Measurements from ENCODE around the gene C22orf31. TPM values are rescaled to one million over a fixed set of nuclear protein-coding genes. Genes with fewer than 3 reads are reported as not detected.

C22orf31 gene
- total RNA-seq, 1 experiment from 2014 or later = not detected

GRCh38 chr22:29103121-29103520 lies 41.5 kb upstream of the C22orf31 start:
- no peaks in the 10 kb centered on the region for H4K20me1 ChIP-seq (ENCODE audit: insufficient read depth)
- H3K4me1 ChIP-seq (ENCODE audit: control insufficient read depth in 1 of 2, insufficient read depth in 2 of 2, low read length in 2 of 2) = peaks cover 0 to 5% of the 10 kb centered on the region in 2 experiments; a peak in 1 of 4 replicates
- ChIA-PET CTCF (no interaction called here), POLR2A (interaction anchor here (1.1 kb wide), 1 partner anchor 13 kb away, joined by 3 read pairs; no protein-coding TSS in a partner anchor), RAD21 (ENCODE audit: low non-redundant PET in 1 of 2, low total read pairs in 2 of 2, uncharacterized antibody in 2 of 2, unreplicated experiment in 2 of 2) (no interaction called here)
- ATAC-seq = no peak
- BruUV-seq (replicated peaks) = no TSS peak
- H3K4me3 ChIP-seq (replicated peaks in 1 of 2; ENCODE audit: low read depth in 1 of 2, low read length in 2 of 2) = no peak overlapping the region
- H3K27ac ChIP-seq (ENCODE audit: low read depth, low read length) = no peak overlapping the region
- H3K36me3 ChIP-seq (ENCODE audit: control insufficient read depth in 1 of 2, insufficient read depth in 2 of 2, low read length in 2 of 2) = no peaks in the 10 kb centered on the region
- H3K9me2 ChIP-seq (ENCODE audit: insufficient read depth) = no peaks in the 10 kb centered on the region
- no peaks in the 10 kb centered on the region for H3K27me3 ChIP-seq (ENCODE audit: insufficient read depth, low read length)
- no peaks in the 10 kb centered on the region for H3K79me2 ChIP-seq (ENCODE audit: insufficient read depth, low read length)
- DNase-seq (ENCODE audit: low read depth, low spot score) = no peak
- no peak overlapping the region for H3K4me2 ChIP-seq (ENCODE audit: low read length)
- intact Hi-C loops (cut with micrococcal nuclease) = no loop called here
- H2AFZ ChIP-seq (ENCODE audit: low read depth, low read length, poor library complexity, severe bottlenecking) = no peak overlapping the region
- TF ChIP-seq RAD21 (IDR thresholded peaks at IDR 0.05; ENCODE audit: low read depth) (no peak), CBX3 (IDR thresholded peaks at IDR 0.05; ENCODE audit: low read depth) (no peak), EGR1 (IDR thresholded peaks at IDR 0.05; ENCODE audit: low read depth) (no peak), TCF7L2 (IDR thresholded peaks at IDR 0.05; ENCODE audit: borderline replicate concordance, extremely low read depth, insufficient read depth, insufficient read length) (no peak), ZFX (IDR thresholded peaks at IDR 0.05) (no peak), REST (IDR thresholded peaks at IDR 0.05; ENCODE audit: low read depth) (no peak), POLR2A (IDR thresholded peaks at IDR 0.05; ENCODE audit: borderline replicate concordance, extremely low read depth, insufficient read depth, insufficient read length) (no peak), MAX (IDR thresholded peaks at IDR 0.05) (no peak), SIN3A (IDR thresholded peaks at IDR 0.05; ENCODE audit: low read depth) (no peak)
- no peak overlapping the region for H3K9ac ChIP-seq (ENCODE audit: low read length)
- H3K9me3 ChIP-seq (ENCODE audit: control insufficient read depth in 1 of 2, insufficient read depth in 1 of 2, low read depth in 1 of 2, low read length in 2 of 2) = no peaks in the 10 kb centered on the region

Data from HCT116 (cell line).